ENCODE data around the gene MAD1L1. TPM values are rescaled to one million over a fixed set of nuclear protein-coding genes. Genes with fewer than 3 reads are reported as not detected.

The MAD1L1 gene
- total RNA-seq, 1 donor from 2014 or later = 32.3 TPM

DNA sequence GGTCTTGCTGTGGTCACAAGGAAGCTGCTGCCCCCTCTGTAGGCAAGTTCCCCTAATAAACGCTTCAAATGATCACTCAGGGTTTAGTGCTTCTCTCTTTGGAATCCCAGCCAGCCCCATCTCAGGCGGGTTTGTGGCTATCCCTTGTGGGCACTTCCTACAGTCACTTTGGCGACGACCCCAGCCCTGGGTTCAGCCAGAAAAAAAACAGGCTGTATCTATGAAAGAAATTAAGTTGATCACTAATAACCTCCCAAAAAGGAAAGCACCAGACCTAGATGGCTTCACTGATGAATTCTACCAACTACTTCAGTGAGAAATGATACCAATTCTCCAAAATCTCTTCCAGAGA is 208.2 kb downstream of the MAD1L1 start:
- Histone ChIP-seq H2AFZ (ENCODE audit: low read depth, low read length) (no peak overlapping the region), H3K79me2 (ENCODE audit: insufficient read depth, low read length) (no peaks in the 10 kb centered on the region), H3K4me1 (ENCODE audit: insufficient read depth, low read length) (peaks cover 10% of the 10 kb centered on the region), H3K4me2 (ENCODE audit: low read length) (no peak overlapping the region), H3K27ac (ENCODE audit: low read depth, low read length) (no peak overlapping the region), H4K20me1 (ENCODE audit: insufficient read depth, low read length) (no peaks in the 10 kb centered on the region), H3K36me3 (ENCODE audit: insufficient read depth, low read length) (no peaks in the 10 kb centered on the region), H3K9ac (ENCODE audit: low read length) (no peak overlapping the region), H3K4me3 (ENCODE audit: insufficient read depth, low read depth, low read length) (no peak overlapping the region), H3K9me3 (ENCODE audit: insufficient read depth, low read depth, low read length) (peaks cover 15% of the 10 kb centered on the region), H3K27me3 (ENCODE audit: insufficient read depth, low read length) (no peaks in the 10 kb centered on the region)
- Mint-ChIP-seq H3K36me3 (ENCODE audit: low read depth, unreplicated experiment) (peaks cover 8% of the 10 kb centered on the region), H3K9me3 (ENCODE audit: unreplicated experiment) (peaks cover 23% of the 10 kb centered on the region), H3K27ac (ENCODE audit: unreplicated experiment) (peak overlapping the region; percentile 48), H3K4me3 (ENCODE audit: unreplicated experiment) (no peak overlapping the region), H3K27me3 (ENCODE audit: low read depth, unreplicated experiment) (no peaks in the 10 kb centered on the region), H3K4me1 (ENCODE audit: low read depth, unreplicated experiment) (peaks cover 15% of the 10 kb centered on the region)
- no peak for TF ChIP-seq EZH2 (IDR thresholded peaks at IDR 0.05; ENCODE audit: insufficient read depth, low read length)
- TF ChIP-seq, protein P1, sequence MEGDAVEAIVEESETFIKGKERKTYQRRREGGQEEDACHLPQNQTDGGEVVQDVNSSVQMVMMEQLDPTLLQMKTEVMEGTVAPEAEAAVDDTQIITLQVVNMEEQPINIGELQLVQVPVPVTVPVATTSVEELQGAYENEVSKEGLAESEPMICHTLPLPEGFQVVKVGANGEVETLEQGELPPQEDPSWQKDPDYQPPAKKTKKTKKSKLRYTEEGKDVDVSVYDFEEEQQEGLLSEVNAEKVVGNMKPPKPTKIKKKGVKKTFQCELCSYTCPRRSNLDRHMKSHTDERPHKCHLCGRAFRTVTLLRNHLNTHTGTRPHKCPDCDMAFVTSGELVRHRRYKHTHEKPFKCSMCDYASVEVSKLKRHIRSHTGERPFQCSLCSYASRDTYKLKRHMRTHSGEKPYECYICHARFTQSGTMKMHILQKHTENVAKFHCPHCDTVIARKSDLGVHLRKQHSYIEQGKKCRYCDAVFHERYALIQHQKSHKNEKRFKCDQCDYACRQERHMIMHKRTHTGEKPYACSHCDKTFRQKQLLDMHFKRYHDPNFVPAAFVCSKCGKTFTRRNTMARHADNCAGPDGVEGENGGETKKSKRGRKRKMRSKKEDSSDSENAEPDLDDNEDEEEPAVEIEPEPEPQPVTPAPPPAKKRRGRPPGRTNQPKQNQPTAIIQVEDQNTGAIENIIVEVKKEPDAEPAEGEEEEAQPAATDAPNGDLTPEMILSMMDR (IDR thresholded peaks at IDR 0.05; ENCODE audit: insufficient read depth, low read depth, low read length) = no peak
- FAIRE-seq (no peak), DNase-seq (ENCODE audit: low read depth) (no peak)

DNA sequence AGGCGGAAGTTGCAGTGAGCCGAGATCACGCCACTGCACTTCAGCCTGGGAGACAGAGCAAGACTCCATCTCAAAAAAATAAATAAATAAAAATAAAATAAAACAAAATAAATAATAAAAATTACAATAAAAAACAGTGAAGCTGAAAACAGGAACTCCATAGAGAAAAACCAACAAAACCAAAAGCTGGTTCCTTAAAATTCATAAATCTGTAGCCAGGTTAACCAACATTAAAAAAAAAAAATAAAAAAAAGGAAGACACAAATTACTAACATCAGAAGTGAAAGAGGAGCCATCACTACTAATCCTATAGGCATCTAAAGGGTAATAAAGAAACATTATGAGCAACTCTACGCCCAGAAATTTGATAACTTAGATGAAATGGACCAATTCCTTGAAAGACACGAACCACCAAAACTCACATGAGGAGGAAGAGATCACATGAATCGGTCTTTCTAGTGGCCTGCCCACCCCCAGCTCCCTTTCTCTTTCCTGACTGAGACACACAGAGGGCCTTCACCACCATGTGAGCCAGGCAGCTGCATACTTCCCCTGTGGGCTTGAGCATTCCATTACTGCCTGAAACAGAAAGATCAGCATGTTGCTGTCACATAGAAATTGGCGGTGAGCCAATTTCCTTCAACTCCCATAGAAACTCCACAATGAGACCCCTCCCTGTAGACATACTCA is 208.7 kb downstream of the MAD1L1 start:
- Histone ChIP-seq H3K4me1 (ENCODE audit: insufficient read depth, low read length) (peaks cover 15% of the 10 kb centered on the region), H3K27me3 (ENCODE audit: insufficient read depth, low read length) (no peaks in the 10 kb centered on the region), H3K4me3 (ENCODE audit: insufficient read depth, low read depth, low read length) (no peak overlapping the region), H3K79me2 (ENCODE audit: insufficient read depth, low read length) (no peaks in the 10 kb centered on the region), H2AFZ (ENCODE audit: low read depth, low read length) (no peak overlapping the region), H3K9me3 (ENCODE audit: insufficient read depth, low read depth, low read length) (peaks cover 15% of the 10 kb centered on the region), H3K4me2 (ENCODE audit: low read length) (no peak overlapping the region), H3K27ac (ENCODE audit: low read depth, low read length) (no peak overlapping the region), H3K9ac (ENCODE audit: low read length) (no peak overlapping the region), H3K36me3 (ENCODE audit: insufficient read depth, low read length) (no peaks in the 10 kb centered on the region), H4K20me1 (ENCODE audit: insufficient read depth, low read length) (no peaks in the 10 kb centered on the region)
- no peak for TF ChIP-seq EZH2 (IDR thresholded peaks at IDR 0.05; ENCODE audit: insufficient read depth, low read length)
- TF ChIP-seq, protein P1 (IDR thresholded peaks at IDR 0.05; ENCODE audit: insufficient read depth, low read depth, low read length) = no peak
- no peaks in the 10 kb centered on the region for H3K27me3 Mint-ChIP-seq (ENCODE audit: low read depth, unreplicated experiment)
- peaks cover 6% of the 10 kb centered on the region for H3K36me3 Mint-ChIP-seq (ENCODE audit: low read depth, unreplicated experiment)
- no peak overlapping the region for H3K4me3 Mint-ChIP-seq (ENCODE audit: unreplicated experiment)
- peaks cover 18% of the 10 kb centered on the region for H3K4me1 Mint-ChIP-seq (ENCODE audit: low read depth, unreplicated experiment)
- DNase-seq (ENCODE audit: low read depth) = peak; percentile 14
- no peak for FAIRE-seq
- peak overlapping the region; percentile 48 for H3K27ac Mint-ChIP-seq (ENCODE audit: unreplicated experiment)
- H3K9me3 Mint-ChIP-seq (ENCODE audit: unreplicated experiment) = peaks cover 19% of the 10 kb centered on the region

DNA sequence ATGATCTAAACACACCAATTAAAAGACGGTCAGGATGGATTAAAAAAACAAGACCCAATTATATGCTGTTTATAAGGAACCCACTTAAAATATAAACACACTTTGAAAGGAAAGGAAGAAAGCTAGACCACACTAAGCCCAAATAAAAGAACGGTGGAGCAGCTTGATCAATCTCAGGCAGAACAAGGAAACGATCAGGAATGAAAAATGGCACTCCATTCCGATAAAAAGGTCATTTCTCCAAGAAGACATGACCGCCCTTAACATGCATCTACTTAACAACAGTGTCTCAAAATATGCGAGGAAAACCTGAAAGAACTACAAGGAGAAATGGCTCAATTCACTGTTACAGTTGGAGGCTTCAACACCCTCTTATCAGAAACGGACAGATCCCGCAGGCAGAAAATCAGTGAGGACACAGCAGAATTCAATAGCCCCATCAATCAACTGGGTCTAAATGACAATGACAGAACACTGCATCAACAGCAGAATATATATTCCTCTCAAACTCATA is 210.0 kb downstream of the MAD1L1 start:
- Histone ChIP-seq H3K4me1 (ENCODE audit: insufficient read depth, low read length) (peaks cover 24% of the 10 kb centered on the region), H3K9me3 (ENCODE audit: insufficient read depth, low read depth, low read length) (peaks cover 10% of the 10 kb centered on the region), H3K27ac (ENCODE audit: low read depth, low read length) (no peak overlapping the region), H3K4me2 (ENCODE audit: low read length) (no peak overlapping the region), H4K20me1 (ENCODE audit: insufficient read depth, low read length) (no peaks in the 10 kb centered on the region), H3K27me3 (ENCODE audit: insufficient read depth, low read length) (no peaks in the 10 kb centered on the region), H2AFZ (ENCODE audit: low read depth, low read length) (no peak overlapping the region), H3K79me2 (ENCODE audit: insufficient read depth, low read length) (peaks cover 4% of the 10 kb centered on the region), H3K36me3 (ENCODE audit: insufficient read depth, low read length) (no peaks in the 10 kb centered on the region), H3K9ac (ENCODE audit: low read length) (no peak overlapping the region), H3K4me3 (ENCODE audit: insufficient read depth, low read depth, low read length) (no peak overlapping the region)
- DNase-seq (ENCODE audit: low read depth) (no peak), FAIRE-seq (no peak)
- TF ChIP-seq EZH2 (IDR thresholded peaks at IDR 0.05; ENCODE audit: insufficient read depth, low read length) = no peak
- TF ChIP-seq, protein P1 (IDR thresholded peaks at IDR 0.05; ENCODE audit: insufficient read depth, low read depth, low read length) = no peak
- Mint-ChIP-seq H3K36me3 (ENCODE audit: low read depth, unreplicated experiment) (no peaks in the 10 kb centered on the region), H3K27me3 (ENCODE audit: low read depth, unreplicated experiment) (no peaks in the 10 kb centered on the region), H3K27ac (ENCODE audit: unreplicated experiment) (no peak overlapping the region), H3K4me3 (ENCODE audit: unreplicated experiment) (no peak overlapping the region), H3K9me3 (ENCODE audit: unreplicated experiment) (peaks cover 11% of the 10 kb centered on the region), H3K4me1 (ENCODE audit: low read depth, unreplicated experiment) (peaks cover 25% of the 10 kb centered on the region)
